Parathyroid adenoma (tissue), 2 donors: ENCODE data around the gene FEZF2.

Experiments used
- H2AFZ ChIP-seq: fragments of 300-600 bp; sonication (generic); one replicate; pipeline ENCODE4 v1.7.0; 2017; ENCODE audit warnings: antibody characterized with exemption, mild to moderate bottlenecking
- H3K27ac ChIP-seq: fragments of 300-600 bp; sonication (generic); one replicate; pipeline ENCODE4 v1.7.0; 2017
- H3K27me3 ChIP-seq: fragments of 300-600 bp; sonication (generic); one replicate; pipeline ENCODE4 v1.7.0; 2017; ENCODE audit warnings: low read length; ENCODE audit not compliant: control insufficient read depth, insufficient read depth
- H3K36me3 ChIP-seq: fragments of 300-600 bp; sonication (generic); one replicate; pipeline ENCODE4 v1.7.0; 2017; ENCODE audit warnings: low read length; ENCODE audit not compliant: control insufficient read depth, insufficient read depth
- H3K4me1 ChIP-seq: fragments of 300-600 bp; sonication (generic); one replicate; pipeline ENCODE4 v1.7.0; 2017; ENCODE audit warnings: control low read depth
- H3K4me2 ChIP-seq: fragments of 300-600 bp; sonication (generic); one replicate; pipeline ENCODE4 v1.7.0; 2017; ENCODE audit warnings: low read length
- H3K4me3 ChIP-seq: fragments of 300-600 bp; sonication (generic); one replicate; pipeline ENCODE4 v1.7.0; 2017; ENCODE audit warnings: low read depth, low read length
- H3K79me2 ChIP-seq: fragments of 300-600 bp; sonication (generic); one replicate; pipeline ENCODE4 v1.7.0; 2017; ENCODE audit warnings: control low read depth
- H3K9ac ChIP-seq: fragments of 300-600 bp; sonication (generic); one replicate; pipeline ENCODE4 v1.7.0; 2017; ENCODE audit warnings: mild to moderate bottlenecking
- H3K9me3 ChIP-seq: fragments of 300-600 bp; sonication (generic); one replicate; pipeline ENCODE4 v1.7.0; 2017; ENCODE audit warnings: low read length; ENCODE audit not compliant: control insufficient read depth
- TF ChIP-seq, protein P1 (sequence below): fragments of 300-600 bp; sonication (generic); IDR thresholded peaks from one replicate; pipeline ENCODE4 v1.7.0; 2017; ENCODE audit warnings: antibody characterized with exemption, mild to moderate bottlenecking
- donor health status: primary hyperparathyroidism.

The FEZF2 gene

GRCh38 chr3:62355703-62356102 is 17.6 kb downstream of the FEZF2 start:
- Histone ChIP-seq H3K79me2 (no peaks in the 10 kb centered on the region), H3K27me3 (no peaks in the 10 kb centered on the region), H3K9ac (no peak overlapping the region), H3K4me2 (no peak overlapping the region), H3K27ac (no peak overlapping the region), H2AFZ (no peak overlapping the region), H3K4me1 (no peaks in the 10 kb centered on the region), H3K9me3 (no peaks in the 10 kb centered on the region), H3K36me3 (no peaks in the 10 kb centered on the region), H3K4me3 (no peak overlapping the region)
- TF ChIP-seq, protein P1, sequence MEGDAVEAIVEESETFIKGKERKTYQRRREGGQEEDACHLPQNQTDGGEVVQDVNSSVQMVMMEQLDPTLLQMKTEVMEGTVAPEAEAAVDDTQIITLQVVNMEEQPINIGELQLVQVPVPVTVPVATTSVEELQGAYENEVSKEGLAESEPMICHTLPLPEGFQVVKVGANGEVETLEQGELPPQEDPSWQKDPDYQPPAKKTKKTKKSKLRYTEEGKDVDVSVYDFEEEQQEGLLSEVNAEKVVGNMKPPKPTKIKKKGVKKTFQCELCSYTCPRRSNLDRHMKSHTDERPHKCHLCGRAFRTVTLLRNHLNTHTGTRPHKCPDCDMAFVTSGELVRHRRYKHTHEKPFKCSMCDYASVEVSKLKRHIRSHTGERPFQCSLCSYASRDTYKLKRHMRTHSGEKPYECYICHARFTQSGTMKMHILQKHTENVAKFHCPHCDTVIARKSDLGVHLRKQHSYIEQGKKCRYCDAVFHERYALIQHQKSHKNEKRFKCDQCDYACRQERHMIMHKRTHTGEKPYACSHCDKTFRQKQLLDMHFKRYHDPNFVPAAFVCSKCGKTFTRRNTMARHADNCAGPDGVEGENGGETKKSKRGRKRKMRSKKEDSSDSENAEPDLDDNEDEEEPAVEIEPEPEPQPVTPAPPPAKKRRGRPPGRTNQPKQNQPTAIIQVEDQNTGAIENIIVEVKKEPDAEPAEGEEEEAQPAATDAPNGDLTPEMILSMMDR = no peak

DNA sequence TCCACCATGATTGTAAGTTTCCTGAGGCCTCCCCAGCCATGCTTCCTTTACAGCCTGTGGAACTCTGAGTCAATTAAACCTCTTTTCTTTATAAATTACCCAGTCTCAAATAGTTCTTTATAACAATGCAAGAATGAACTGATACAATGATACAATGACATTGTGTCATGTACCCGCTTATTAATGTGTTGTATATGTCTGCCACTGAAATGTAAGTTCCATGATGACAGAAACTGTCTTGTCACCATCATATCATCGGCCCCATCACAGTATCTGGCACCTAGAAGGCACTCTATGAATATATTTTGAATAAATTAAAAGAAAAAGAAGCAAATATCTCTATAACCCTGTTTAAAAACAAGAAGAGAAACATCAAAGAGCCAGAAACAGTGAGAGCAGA is 29.6 kb downstream of the FEZF2 start:
- H3K9me3 ChIP-seq = no peaks in the 10 kb centered on the region
- no peaks in the 10 kb centered on the region for H3K4me1 ChIP-seq
- no peak overlapping the region for H3K4me3 ChIP-seq
- no peaks in the 10 kb centered on the region for H3K27me3 ChIP-seq
- H2AFZ ChIP-seq = no peak overlapping the region
- H3K9ac ChIP-seq = no peak overlapping the region
- H3K27ac ChIP-seq = no peak overlapping the region
- H3K36me3 ChIP-seq = no peaks in the 10 kb centered on the region
- no peak overlapping the region for H3K4me2 ChIP-seq
- TF ChIP-seq, protein P1 = no peak
- H3K79me2 ChIP-seq = no peaks in the 10 kb centered on the region

GRCh38 chr3:62335196-62335595 is 38.2 kb downstream of the FEZF2 start:
- H3K4me1 ChIP-seq = no peaks in the 10 kb centered on the region
- H3K79me2 ChIP-seq = no peaks in the 10 kb centered on the region
- H2AFZ ChIP-seq = no peak overlapping the region
- H3K4me3 ChIP-seq = no peak overlapping the region
- no peaks in the 10 kb centered on the region for H3K27me3 ChIP-seq
- H3K4me2 ChIP-seq = no peak overlapping the region
- no peak overlapping the region for H3K27ac ChIP-seq
- H3K9ac ChIP-seq = no peak overlapping the region
- TF ChIP-seq, protein P1 = no peak
- H3K36me3 ChIP-seq = no peaks in the 10 kb centered on the region
- no peaks in the 10 kb centered on the region for H3K9me3 ChIP-seq

- no peak overlapping the region for H3K4me3 ChIP-seq
- no peaks in the 10 kb centered on the region for H3K9me3 ChIP-seq
- no peaks in the 10 kb centered on the region for H3K27me3 ChIP-seq
- TF ChIP-seq, protein P1 = peak; percentile 51
- no peak overlapping the region for H3K9ac ChIP-seq
- no peak overlapping the region for H3K27ac ChIP-seq
- no peaks in the 10 kb centered on the region for H3K79me2 ChIP-seq
- no peaks in the 10 kb centered on the region for H3K36me3 ChIP-seq
- no peak overlapping the region for H2AFZ ChIP-seq
- H3K4me2 ChIP-seq = no peak overlapping the region
- H3K4me1 ChIP-seq = no peaks in the 10 kb centered on the region
Measured at GRCh38 chr3:62332835-62333244, 40.5 kb downstream of the FEZF2 start.

DNA sequence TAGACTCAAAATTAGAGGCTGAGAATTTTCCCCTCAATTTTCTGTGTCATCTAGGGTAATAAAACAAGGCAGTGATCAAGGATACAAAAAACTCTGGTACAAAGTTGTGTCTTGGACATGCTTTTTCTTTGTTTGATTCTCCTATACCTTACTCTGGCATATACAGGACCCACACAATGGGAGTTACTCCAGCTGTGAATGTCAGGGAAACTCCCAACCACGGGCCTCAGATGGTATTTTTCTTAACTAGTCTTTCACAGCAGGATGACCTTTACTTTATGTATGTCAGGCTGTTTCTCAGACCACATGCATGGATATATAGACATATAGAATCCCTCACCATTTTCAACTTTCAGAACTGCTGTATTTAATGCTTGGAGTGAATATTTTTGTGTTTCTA is 41.3 kb downstream of the FEZF2 start:
- Histone ChIP-seq H3K9me3 (no peaks in the 10 kb centered on the region), H3K27ac (no peak overlapping the region), H3K4me3 (no peak overlapping the region), H3K79me2 (no peaks in the 10 kb centered on the region), H3K4me2 (no peak overlapping the region), H2AFZ (no peak overlapping the region), H3K4me1 (no peaks in the 10 kb centered on the region), H3K36me3 (no peaks in the 10 kb centered on the region), H3K9ac (no peak overlapping the region), H3K27me3 (no peaks in the 10 kb centered on the region)
- TF ChIP-seq, protein P1 = no peak
